Suprapubic skin (tissue), 4 donors: ENCODE results near the gene UTF1. TPM values are rescaled to one million over a fixed set of nuclear protein-coding genes. Genes with fewer than 3 reads are reported as not detected.

ENCODE experiments used
- DNase-seq, 2 donors: peaks; one replicate each; pipeline ENCODE4 v3.0.0-alpha.2; 2019; ENCODE audit warnings: low spot score in 2 of 2
- H3K27ac ChIP-seq: fragments of 200-600 bp; sonication (generic); one replicate; pipeline ENCODE4 v1.5.1; 2019
- H3K27me3 ChIP-seq: fragments of 200-600 bp; sonication (generic); one replicate; pipeline ENCODE4 v1.5.1; 2019
- H3K36me3 ChIP-seq: fragments of 200-600 bp; sonication (generic); one replicate; pipeline ENCODE4 v1.5.1; 2019
- H3K4me1 ChIP-seq: fragments of 200-600 bp; sonication (generic); one replicate; pipeline ENCODE4 v1.5.1; 2019
- H3K4me3 ChIP-seq: fragments of 200-600 bp; sonication (generic); one replicate; pipeline ENCODE4 v1.5.1; 2019; ENCODE audit warnings: mild to moderate bottlenecking
- H3K9me3 ChIP-seq: fragments of 200-600 bp; sonication (generic); one replicate; pipeline ENCODE4 v1.5.1; 2019
- EP300 ChIP-seq: sonication (generic); formaldehyde crosslinking; IDR thresholded peaks from one replicate; pipeline ENCODE4 v1.6.1; 2017; ENCODE audit warnings: antibody characterized with exemption
- POLR2A ChIP-seq, 2 donors: fragments of 450-650 bp; IDR thresholded peaks; one replicate each; pipeline ENCODE4 v1.6.1; 2017; ENCODE audit warnings: antibody characterized with exemption in 2 of 2, mild to moderate bottlenecking in 2 of 2, moderate library complexity in 2 of 2
- POLR2AphosphoS5 ChIP-seq, 3 donors: sonication (generic); formaldehyde crosslinking; IDR thresholded peaks; one replicate each; pipeline ENCODE4 v1.6.1; 2017; ENCODE audit warnings: antibody characterized with exemption in 3 of 3
- WGBS: methylation state at CpG from one replicate; pipeline ENCODE4 v1.1.5; 2018; 5-methylcytosine and 5-hydroxymethylcytosine counted together
- total RNA-seq, 4 donors: library from RNA; depleted of rRNA; stranded (reverse); fragments of >200 nt; gene quantifications; one replicate each; pipeline ENCODE4 v1.1.0, GENCODE V29; 2016
- TF ChIP-seq, protein P1 (sequence below), 2 donors: fragments of 200-600 bp in 1 of 2; fragments of 450-650 bp in 1 of 2; sonication (generic) in 1 of 2; IDR thresholded peaks; one replicate each; pipeline ENCODE4 v1.5.1; 2016 to 2019; ENCODE audit warnings: antibody characterized with exemption in 2 of 2, mild to moderate bottlenecking in 1 of 2, moderate library complexity in 1 of 2

The UTF1 gene
- total RNA-seq, 4 donors from 2014 or later: not detected

DNA sequence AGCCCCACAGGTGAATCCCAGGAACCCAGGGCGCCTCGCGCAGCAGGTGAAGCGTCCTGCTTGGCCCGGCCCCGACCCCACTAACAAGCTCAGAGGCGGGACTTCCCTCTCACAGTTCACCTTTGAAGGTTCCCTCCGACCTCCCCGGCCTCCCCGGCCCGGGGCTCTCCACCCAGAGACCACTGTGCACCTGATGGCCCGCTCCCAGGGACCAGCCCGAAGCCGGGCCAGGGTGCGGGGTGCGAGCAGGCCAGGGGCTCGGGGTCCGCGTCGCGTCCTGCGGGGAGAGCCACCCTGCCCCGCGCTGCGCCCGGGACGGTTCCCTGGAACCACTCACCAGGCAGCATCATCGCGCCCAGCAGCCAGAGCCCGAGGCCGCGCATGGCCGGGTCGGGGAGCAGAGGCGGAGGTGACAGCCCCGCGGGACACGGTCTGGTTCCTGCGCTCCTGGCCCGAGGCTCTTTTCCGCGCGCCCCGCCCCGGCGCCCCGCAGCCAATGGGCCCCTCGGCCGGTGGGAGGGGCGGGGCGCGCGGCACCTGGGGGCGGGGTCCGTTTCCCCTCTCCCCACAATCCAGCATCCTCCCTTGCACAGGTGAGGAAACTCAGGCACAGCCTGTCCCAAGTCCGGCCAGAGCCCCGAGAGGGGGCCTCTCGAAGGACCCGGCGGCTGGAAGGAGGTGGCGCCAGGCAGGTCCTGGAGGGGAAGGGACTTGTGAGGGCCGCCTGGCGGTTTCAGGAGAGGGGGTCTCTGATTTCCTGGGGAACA, 46.6 kb downstream of the UTF1 start, which contains the start of gene ADAM8:
TSS of gene ADAM8 (minus strand) at position 434 of the 767 bp plus-strand sequence. CDS start at position 383, 51 bp downstream.
- Histone ChIP-seq H3K4me1 (peaks cover 49% of the 10 kb centered on the region), H3K27me3 (peaks cover 16% of the 10 kb centered on the region), H3K27ac (no peak within 1 kb of the TSS), H3K9me3 (no peaks in the 10 kb centered on the region), H3K36me3 (peaks cover 27% of the 10 kb centered on the region), H3K4me3 (peak within 1 kb of the TSS; percentile 39)
- no CpG with 5 or more reads among the region's 63 CpGs for WGBS
- no peak for TF ChIP-seq POLR2A (IDR thresholded peaks at IDR 0.05)
- TF ChIP-seq, protein P1, sequence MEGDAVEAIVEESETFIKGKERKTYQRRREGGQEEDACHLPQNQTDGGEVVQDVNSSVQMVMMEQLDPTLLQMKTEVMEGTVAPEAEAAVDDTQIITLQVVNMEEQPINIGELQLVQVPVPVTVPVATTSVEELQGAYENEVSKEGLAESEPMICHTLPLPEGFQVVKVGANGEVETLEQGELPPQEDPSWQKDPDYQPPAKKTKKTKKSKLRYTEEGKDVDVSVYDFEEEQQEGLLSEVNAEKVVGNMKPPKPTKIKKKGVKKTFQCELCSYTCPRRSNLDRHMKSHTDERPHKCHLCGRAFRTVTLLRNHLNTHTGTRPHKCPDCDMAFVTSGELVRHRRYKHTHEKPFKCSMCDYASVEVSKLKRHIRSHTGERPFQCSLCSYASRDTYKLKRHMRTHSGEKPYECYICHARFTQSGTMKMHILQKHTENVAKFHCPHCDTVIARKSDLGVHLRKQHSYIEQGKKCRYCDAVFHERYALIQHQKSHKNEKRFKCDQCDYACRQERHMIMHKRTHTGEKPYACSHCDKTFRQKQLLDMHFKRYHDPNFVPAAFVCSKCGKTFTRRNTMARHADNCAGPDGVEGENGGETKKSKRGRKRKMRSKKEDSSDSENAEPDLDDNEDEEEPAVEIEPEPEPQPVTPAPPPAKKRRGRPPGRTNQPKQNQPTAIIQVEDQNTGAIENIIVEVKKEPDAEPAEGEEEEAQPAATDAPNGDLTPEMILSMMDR (IDR thresholded peaks at IDR 0.05): no peak
- no peak for TF ChIP-seq EP300
- no peak for TF ChIP-seq POLR2AphosphoS5 (IDR thresholded peaks at IDR 0.05)
- peak in 1 of 2 donors; percentile 59 for DNase-seq

DNA sequence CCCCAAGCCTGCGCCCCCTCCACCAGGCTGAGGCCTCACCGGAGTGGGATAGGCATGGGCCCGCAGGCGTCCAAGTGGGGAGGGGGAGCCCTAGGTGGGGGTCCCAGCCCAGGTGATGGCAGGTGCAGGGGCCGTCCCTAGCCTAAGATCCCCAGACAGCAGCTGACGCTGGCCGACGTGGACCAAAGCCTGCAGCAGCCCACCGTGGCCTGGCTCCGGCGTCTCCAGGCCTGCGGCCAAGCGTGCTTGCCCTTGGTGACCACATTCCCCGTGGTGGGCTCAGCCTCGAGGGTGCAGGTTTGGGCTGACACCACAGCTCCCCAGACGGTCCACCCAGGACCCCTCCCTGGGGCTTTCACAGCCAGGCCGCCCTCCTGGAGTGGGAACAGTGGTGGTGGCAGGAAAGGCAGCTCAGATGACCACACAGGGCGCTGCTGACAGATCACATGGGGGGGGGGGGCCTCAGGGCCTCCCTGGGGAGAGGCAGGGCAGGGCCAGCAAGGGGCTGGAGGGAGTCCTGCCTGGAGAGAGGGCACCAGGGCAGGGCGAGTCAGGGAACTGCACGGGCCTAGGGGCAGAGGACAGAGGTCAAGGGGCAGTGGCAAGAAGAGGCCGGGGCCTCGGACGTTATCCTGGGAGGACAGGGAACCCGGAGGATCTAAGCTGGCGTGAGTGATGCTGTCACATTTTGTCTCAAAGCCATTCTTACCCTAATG, 47.4 kb downstream of the UTF1 start:
- Histone ChIP-seq H3K4me3 (no peak overlapping the region), H3K27ac (no peak overlapping the region), H3K4me1 (peaks cover 49% of the 10 kb centered on the region), H3K9me3 (no peaks in the 10 kb centered on the region), H3K27me3 (peaks cover 16% of the 10 kb centered on the region), H3K36me3 (peaks cover 35% of the 10 kb centered on the region)
- WGBS: 63% methylated on average over 7 of the region's 25 CpGs
- DNase-seq: peak in 1 of 2 donors; percentile 63
- no peak for TF ChIP-seq POLR2A (IDR thresholded peaks at IDR 0.05)
- TF ChIP-seq POLR2AphosphoS5 (IDR thresholded peaks at IDR 0.05): no peak
- TF ChIP-seq, protein P1 (IDR thresholded peaks at IDR 0.05): no peak
- TF ChIP-seq EP300: no peak

DNA sequence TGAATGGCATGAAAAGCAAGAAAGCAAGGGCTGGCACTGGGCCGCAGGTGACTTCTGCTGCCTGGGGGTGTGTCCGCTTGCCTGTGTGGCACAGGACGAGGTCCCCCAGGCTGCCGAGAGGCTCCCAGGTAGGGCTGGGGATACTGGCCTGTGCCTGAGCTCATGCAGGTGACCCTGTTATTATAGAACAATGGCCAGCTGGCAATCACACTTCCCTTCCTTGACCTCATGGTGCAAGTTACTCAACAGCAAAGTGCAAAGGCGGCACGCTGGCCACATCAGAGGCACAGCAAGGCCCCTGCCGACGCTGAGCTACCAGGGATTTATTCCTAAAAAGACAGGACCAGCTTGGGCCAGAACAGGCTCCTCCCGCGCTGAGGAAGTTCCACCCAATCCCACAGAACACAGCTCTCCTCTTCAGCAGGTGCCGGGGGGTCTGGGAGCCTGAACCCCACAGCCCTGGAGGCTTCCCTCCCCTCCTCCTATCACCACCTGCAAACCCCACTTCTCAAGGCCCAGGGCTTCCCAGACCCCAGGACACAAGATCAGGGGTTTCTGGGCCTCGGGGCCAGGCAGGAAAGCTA, 48.1 kb downstream of the UTF1 start:
- no peak for TF ChIP-seq EP300
- no peak for TF ChIP-seq POLR2A (IDR thresholded peaks at IDR 0.05)
- TF ChIP-seq POLR2AphosphoS5 (IDR thresholded peaks at IDR 0.05): no peak
- TF ChIP-seq, protein P1 (IDR thresholded peaks at IDR 0.05): no peak
- H3K4me1 ChIP-seq: peaks cover 49% of the 10 kb centered on the region
- H3K27ac ChIP-seq: peak overlapping the region; percentile 34
- WGBS: 81% methylated on average over 12 of the region's 12 CpGs
- no peaks in the 10 kb centered on the region for H3K9me3 ChIP-seq
- H3K4me3 ChIP-seq: no peak overlapping the region
- peaks cover 42% of the 10 kb centered on the region for H3K36me3 ChIP-seq
- H3K27me3 ChIP-seq: peaks cover 16% of the 10 kb centered on the region
- peak in 1 of 2 donors; percentile 64 for DNase-seq

DNA sequence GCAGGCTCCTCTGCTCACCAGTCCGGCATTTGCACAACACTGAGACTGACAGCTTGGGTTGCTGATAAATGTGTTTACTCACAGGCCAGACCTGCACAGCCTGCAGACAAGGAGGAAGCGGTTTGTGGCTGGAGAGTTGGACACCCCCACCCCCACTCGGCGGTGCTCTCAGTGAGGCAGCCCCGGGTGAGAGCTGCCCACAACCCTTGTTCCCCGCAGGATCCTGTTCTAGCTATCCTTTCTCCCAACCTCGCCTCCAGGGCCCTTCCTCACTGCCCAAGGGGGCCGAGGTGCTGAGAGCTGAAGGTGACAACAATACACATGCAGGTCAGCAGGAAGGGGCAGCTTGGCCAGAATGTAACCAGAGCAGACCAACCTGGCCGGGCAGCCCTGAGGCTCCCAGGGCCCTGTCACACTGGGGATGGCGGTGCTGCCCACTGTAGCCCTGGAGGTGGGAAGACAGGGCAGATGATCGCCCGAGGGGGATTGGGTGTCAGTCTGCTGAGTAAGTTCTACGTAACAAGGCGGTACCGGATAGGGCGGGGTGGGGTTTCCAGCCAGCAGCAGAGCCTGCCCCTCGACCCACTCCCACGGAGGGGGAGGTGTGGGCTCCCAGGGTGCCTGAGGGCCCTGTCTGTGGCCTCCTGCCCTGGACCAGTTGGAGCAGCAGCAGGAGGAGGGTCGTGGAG, 48.7 kb downstream of the UTF1 start:
- peaks cover 48% of the 10 kb centered on the region for H3K36me3 ChIP-seq
- H3K9me3 ChIP-seq: no peaks in the 10 kb centered on the region
- 72% methylated on average over 6 of the region's 19 CpGs for WGBS
- TF ChIP-seq, protein P1 (IDR thresholded peaks at IDR 0.05): no peak
- TF ChIP-seq POLR2AphosphoS5 (IDR thresholded peaks at IDR 0.05) (no peak), EP300 (no peak), POLR2A (IDR thresholded peaks at IDR 0.05) (no peak)
- H3K4me3 ChIP-seq: no peak overlapping the region
- H3K27me3 ChIP-seq: peaks cover 16% of the 10 kb centered on the region
- H3K27ac ChIP-seq: peak overlapping the region; percentile 34
- peaks cover 49% of the 10 kb centered on the region for H3K4me1 ChIP-seq
- no peak for DNase-seq
